OCI-LY7 (cell line): ENCODE measurements around the gene VTI1A. TPM values are rescaled to one million over a fixed set of nuclear protein-coding genes. Genes with fewer than 3 reads are reported as not detected.

Experiments used
- BruUV-seq: library from RNA; stranded (reverse); fragments of 400-500 nt; replicated peaks from 2 replicates; lab custom pipeline; 2021; lab: Mats Ljungman, UMichigan
- CTCF ChIA-PET: fragments of 300-600 bp; sonication (Branson Sonifier 250); formaldehyde crosslinking; loops from one replicate; lab custom pipeline; 2022; ENCODE audit warnings: antibody characterized with exemption; ENCODE audit not compliant: unreplicated experiment; lab: Charles Lee
- POLR2A ChIA-PET: fragments of 300-600 bp; sonication (Branson Sonifier 250); formaldehyde crosslinking; loops from one replicate; lab custom pipeline; 2022; ENCODE audit warnings: antibody characterized with exemption; lab: Charles Lee
- DNase-seq: peaks from one replicate; pipeline ENCODE4 v3.0.0-alpha.2; 2015; ENCODE audit warnings: low spot score
- H2AFZ ChIP-seq: fragments of 200-600 bp; sonication (generic), shearing (Covaris generic); 2 replicates; pipeline ENCODE4 v1.6.1; 2014; ENCODE audit warnings: mild to moderate bottlenecking, antibody characterized with exemption, low read length, moderate library complexity
- H3K27ac ChIP-seq: fragments of 200-600 bp; sonication (generic); 2 replicates; pipeline ENCODE4 v1.5.1; 2014; ENCODE audit warnings: mixed run types, low read depth, mild to moderate bottlenecking, moderate library complexity, low read length, inconsistent platforms; ENCODE audit not compliant: poor library complexity, severe bottlenecking
- H3K36me3 ChIP-seq: fragments of 200-600 bp; sonication (generic); 2 replicates; pipeline ENCODE4 v1.6.1; 2014; ENCODE audit warnings: mild to moderate bottlenecking, antibody characterized with exemption, low read length, moderate library complexity, mixed read lengths; ENCODE audit not compliant: insufficient read depth
- H3K4me1 ChIP-seq: fragments of 200-600 bp; sonication (generic); 2 replicates; pipeline ENCODE4 v1.5.1; 2014; ENCODE audit warnings: mild to moderate bottlenecking, low read length; ENCODE audit not compliant: insufficient read depth, poor library complexity, severe bottlenecking
- H3K4me2 ChIP-seq: fragments of 200-600 bp; sonication (generic); 2 replicates; pipeline ENCODE4 v1.6.1; 2014; ENCODE audit warnings: mild to moderate bottlenecking, low read length
- H3K4me3 ChIP-seq: fragments of 200-600 bp; sonication (generic); 2 replicates; pipeline ENCODE4 v1.5.1; 2014; ENCODE audit warnings: mild to moderate bottlenecking, low read depth, low read length; ENCODE audit not compliant: poor library complexity, severe bottlenecking
- H3K79me2 ChIP-seq: fragments of 200-600 bp; sonication (generic); 2 replicates; pipeline ENCODE4 v1.6.1; 2016; ENCODE audit warnings: low read depth, mild to moderate bottlenecking, low read length, moderate library complexity, mixed read lengths; ENCODE audit not compliant: insufficient read depth
- H3K9me2 ChIP-seq: fragments of 200-600 bp; sonication (generic); 2 replicates; pipeline ENCODE4 v1.6.1; 2016; ENCODE audit warnings: mild to moderate bottlenecking, low read length, mixed read lengths; ENCODE audit not compliant: insufficient read depth
- H3K9me3 ChIP-seq: fragments of 200-600 bp; sonication (generic); 2 replicates; pipeline ENCODE4 v1.6.1; 2014; ENCODE audit warnings: mild to moderate bottlenecking, mixed run types, low read length, mixed read lengths
- H4K20me1 ChIP-seq: fragments of 200-600 bp; sonication (generic); 2 replicates; pipeline ENCODE4 v1.6.1; 2014; ENCODE audit warnings: mild to moderate bottlenecking, antibody characterized with exemption, low read length, moderate library complexity, mixed read lengths; ENCODE audit not compliant: insufficient read depth
- EZH2phosphoT487 ChIP-seq: fragments of 200-600 bp; sonication (generic); IDR thresholded peaks from 2 replicates; pipeline ENCODE4 v1.6.1; 2018; ENCODE audit warnings: low read depth, borderline replicate concordance, mild to moderate bottlenecking, mixed run types, antibody characterized with exemption, low read length, moderate library complexity, mixed read lengths
- intact Hi-C: fragments of 100-400 bp; cut with micrococcal nuclease; formaldehyde crosslinking; loops from one replicate; pipeline ENCODE4 v1.10.0; 2022; ENCODE audit not compliant: unreplicated experiment
- total RNA-seq, 2 experiments: library from RNA; depleted of rRNA in 1 of 2; stranded (reverse); fragments of >200 nt in 1 of 2; shearing (Covaris generic) in 1 of 2; gene quantifications; 2 replicates each; pipeline ENCODE4 v1.2.3, GENCODE V29; 2014 to 2022
- TF ChIP-seq, protein P1 (sequence below): fragments of 200-600 bp; sonication (generic); conservative IDR thresholded peaks from 2 replicates; pipeline ENCODE4 v1.5.1; 2014; ENCODE audit warnings: mild to moderate bottlenecking, antibody characterized with exemption, low read length, moderate library complexity, mixed read lengths

Gene VTI1A
- total RNA-seq, 2 experiments from 2014 or later: 39.4 to 45.2 TPM

DNA sequence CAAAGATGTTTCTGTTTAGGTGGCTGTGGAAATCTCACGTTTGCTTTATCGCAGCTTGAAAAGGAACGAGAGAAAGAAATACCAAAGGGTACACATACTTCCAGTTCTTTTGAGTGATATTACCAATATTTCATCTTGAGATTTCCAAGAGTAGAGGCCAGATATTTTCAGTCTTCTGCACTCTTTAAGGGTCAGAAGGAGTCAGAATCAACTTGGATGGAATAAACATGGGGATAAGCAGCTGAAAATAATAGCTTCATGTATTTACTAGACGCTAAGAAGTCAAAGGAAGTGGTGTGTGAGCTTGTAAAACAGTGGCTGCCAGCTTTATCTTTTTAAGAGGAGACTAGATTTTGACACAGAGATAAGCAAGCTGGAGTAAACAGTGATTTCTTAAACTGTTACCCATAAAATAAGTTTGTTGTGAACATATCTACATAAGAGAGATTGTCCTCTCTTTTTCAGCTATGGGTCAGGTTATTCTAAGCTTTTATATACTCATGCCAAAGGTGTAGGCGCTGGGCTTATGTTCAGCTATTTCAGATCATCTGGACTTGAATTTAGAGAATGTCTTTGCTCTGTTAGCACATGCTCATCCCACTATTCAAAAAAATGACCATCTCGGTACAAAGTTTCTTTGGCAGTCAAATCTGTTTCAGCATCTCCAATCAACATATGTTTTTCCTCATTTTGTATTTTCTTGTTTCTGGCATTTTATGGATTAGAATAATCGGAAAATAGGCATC is 332.2 kb downstream of the VTI1A start:
- H3K4me1 ChIP-seq: no peaks in the 10 kb centered on the region
- H3K27ac ChIP-seq: no peak overlapping the region
- no TSS peak for BruUV-seq
- H3K4me3 ChIP-seq: no peak overlapping the region
- CTCF ChIA-PET: no interaction called here
- POLR2A ChIA-PET: interaction anchor here (0.8 to 0.9 kb wide), 2 partner anchors 16 to 34 kb away, joined by 3 to 7 read pairs; no protein-coding TSS in a partner anchor
- H3K9me2 ChIP-seq: no peaks in the 10 kb centered on the region
- TF ChIP-seq EZH2phosphoT487: no peak
- TF ChIP-seq, protein P1, sequence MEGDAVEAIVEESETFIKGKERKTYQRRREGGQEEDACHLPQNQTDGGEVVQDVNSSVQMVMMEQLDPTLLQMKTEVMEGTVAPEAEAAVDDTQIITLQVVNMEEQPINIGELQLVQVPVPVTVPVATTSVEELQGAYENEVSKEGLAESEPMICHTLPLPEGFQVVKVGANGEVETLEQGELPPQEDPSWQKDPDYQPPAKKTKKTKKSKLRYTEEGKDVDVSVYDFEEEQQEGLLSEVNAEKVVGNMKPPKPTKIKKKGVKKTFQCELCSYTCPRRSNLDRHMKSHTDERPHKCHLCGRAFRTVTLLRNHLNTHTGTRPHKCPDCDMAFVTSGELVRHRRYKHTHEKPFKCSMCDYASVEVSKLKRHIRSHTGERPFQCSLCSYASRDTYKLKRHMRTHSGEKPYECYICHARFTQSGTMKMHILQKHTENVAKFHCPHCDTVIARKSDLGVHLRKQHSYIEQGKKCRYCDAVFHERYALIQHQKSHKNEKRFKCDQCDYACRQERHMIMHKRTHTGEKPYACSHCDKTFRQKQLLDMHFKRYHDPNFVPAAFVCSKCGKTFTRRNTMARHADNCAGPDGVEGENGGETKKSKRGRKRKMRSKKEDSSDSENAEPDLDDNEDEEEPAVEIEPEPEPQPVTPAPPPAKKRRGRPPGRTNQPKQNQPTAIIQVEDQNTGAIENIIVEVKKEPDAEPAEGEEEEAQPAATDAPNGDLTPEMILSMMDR: no peak
- H2AFZ ChIP-seq: no peak overlapping the region
- H3K9me3 ChIP-seq: no peaks in the 10 kb centered on the region
- no peaks in the 10 kb centered on the region for H3K79me2 ChIP-seq
- H4K20me1 ChIP-seq: no peaks in the 10 kb centered on the region
- intact Hi-C loops: no loop called here
- no peak for DNase-seq
- H3K4me2 ChIP-seq: no peak overlapping the region
- no peaks in the 10 kb centered on the region for H3K36me3 ChIP-seq

DNA sequence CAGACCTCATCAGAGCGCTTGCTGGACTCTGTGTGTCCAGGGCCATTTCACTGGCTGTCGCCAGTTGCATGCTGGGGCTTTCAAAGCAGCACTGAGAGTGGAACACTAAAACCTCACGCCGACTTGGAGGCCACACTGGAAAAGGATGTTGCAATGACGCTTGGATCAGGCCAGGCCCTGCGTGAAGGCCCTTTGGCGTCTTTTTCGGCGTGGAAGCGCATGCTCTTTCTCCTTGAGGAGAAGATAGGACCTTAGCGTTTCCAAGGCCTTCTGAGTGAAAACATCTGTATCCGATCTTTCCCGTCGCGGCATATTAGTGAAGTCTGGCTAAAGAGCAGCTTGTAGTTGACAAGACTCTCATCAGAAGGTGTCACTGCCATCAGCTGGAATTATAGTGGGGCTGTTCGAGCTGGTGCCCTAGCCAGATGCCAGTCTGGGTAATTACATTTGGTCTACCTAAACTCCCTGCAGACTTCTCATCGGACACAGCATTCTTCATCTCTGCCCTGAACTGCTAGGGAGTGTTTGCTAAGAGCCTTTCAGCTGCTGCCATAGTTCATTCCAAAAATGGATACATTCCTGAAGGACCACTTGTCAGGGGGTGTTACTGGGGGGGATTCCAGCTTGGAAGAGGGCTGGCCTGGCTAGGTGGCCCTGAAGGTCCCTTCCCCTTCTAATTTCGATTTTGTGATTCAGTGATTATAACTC is 335.3 kb downstream of the VTI1A start:
- H4K20me1 ChIP-seq: no peaks in the 10 kb centered on the region
- H3K9me2 ChIP-seq: no peaks in the 10 kb centered on the region
- no peaks in the 10 kb centered on the region for H3K9me3 ChIP-seq
- H2AFZ ChIP-seq: no peak overlapping the region
- no peak overlapping the region for H3K4me3 ChIP-seq
- intact Hi-C loops: no loop called here
- ChIA-PET POLR2A (interaction anchor here (0.6 kb wide), 2 partner anchors 34 to 463 kb away, joined by 3 to 4 read pairs; no protein-coding TSS in a partner anchor), CTCF (no interaction called here)
- H3K36me3 ChIP-seq: no peaks in the 10 kb centered on the region
- TF ChIP-seq, protein P1: no peak
- no peak for TF ChIP-seq EZH2phosphoT487
- no peak overlapping the region for H3K4me2 ChIP-seq
- no TSS peak for BruUV-seq
- H3K79me2 ChIP-seq: no peaks in the 10 kb centered on the region
- H3K4me1 ChIP-seq: no peaks in the 10 kb centered on the region
- no peak overlapping the region for H3K27ac ChIP-seq
- DNase-seq: no peak
